SU-DHL-6 (cell line): ENCODE results near the gene TSPAN18.

Experiments used
- EZH2phosphoT487 ChIP-seq: fragments of 200-600 bp; sonication (generic), shearing (Covaris generic); conservative IDR thresholded peaks from 2 replicates; pipeline ENCODE4 v1.6.1; 2018; ENCODE audit warnings: mild to moderate bottlenecking, antibody characterized with exemption, low read length, moderate library complexity, mixed read lengths
- TF ChIP-seq, protein P1 (sequence below): fragments of 200-600 bp; sonication (generic); IDR thresholded peaks from one replicate; pipeline ENCODE4 v1.5.1; 2017; ENCODE audit warnings: antibody characterized with exemption, mild to moderate bottlenecking, low read length, moderate library complexity; ENCODE audit not compliant: insufficient read depth, poor library complexity, severe bottlenecking

DNA sequence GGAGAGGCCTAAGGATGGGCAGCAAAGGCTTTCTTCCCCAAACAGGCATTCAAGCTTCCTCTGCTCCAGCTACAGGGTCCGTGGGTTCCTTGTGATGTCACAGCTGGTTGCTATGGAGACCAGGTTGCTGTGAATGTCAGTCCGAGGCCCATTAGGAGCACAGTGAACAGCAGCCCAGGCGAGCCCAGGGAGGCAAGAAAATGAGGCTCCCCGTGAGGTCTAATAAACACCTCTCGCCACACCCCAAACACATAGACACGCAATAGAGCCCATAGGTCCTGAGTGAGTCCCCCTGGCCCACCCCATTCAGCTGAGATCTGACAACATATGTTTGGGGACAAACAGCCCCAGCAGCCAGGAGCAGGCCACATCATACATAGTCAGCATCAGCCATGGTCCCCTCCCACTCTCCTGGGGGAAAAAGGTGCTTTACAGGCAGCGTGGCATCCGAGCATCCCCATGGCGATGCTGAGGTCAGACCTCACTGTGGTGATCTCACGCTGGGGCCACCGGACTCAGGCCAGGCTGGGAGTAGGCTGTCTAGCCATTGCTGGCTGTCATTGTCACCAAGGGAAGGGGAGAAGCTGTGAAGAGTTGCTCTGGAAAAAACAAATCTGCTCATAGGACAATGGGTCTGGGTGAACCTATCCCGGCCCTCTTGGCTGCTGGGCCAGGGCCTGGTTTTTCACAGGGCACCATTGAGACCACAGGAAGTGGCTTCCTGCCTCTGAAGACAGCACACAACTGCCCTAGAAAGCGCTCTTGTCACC lies 247.1 kb downstream of the TSPAN18 start:
- TF ChIP-seq, protein P1, sequence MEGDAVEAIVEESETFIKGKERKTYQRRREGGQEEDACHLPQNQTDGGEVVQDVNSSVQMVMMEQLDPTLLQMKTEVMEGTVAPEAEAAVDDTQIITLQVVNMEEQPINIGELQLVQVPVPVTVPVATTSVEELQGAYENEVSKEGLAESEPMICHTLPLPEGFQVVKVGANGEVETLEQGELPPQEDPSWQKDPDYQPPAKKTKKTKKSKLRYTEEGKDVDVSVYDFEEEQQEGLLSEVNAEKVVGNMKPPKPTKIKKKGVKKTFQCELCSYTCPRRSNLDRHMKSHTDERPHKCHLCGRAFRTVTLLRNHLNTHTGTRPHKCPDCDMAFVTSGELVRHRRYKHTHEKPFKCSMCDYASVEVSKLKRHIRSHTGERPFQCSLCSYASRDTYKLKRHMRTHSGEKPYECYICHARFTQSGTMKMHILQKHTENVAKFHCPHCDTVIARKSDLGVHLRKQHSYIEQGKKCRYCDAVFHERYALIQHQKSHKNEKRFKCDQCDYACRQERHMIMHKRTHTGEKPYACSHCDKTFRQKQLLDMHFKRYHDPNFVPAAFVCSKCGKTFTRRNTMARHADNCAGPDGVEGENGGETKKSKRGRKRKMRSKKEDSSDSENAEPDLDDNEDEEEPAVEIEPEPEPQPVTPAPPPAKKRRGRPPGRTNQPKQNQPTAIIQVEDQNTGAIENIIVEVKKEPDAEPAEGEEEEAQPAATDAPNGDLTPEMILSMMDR, result no peak
- no peak for TF ChIP-seq EZH2phosphoT487
